NCI-H2107 treated with DMSO at 0.1 percent for 48 hours (cell line): ENCODE data around the gene SURF6.
"Not testable (repeated sequence)": the region's sequence is repeated elsewhere in the genome, so short reads cannot be mapped to it uniquely, and the experiment has no call there.

Experiments used
- DNase-seq: peaks from one replicate; lab custom pipeline; 2025; ENCODE audit not compliant: unreplicated experiment; lab: John Stamatoyannopoulos, UW

Gene SURF6

DNA sequence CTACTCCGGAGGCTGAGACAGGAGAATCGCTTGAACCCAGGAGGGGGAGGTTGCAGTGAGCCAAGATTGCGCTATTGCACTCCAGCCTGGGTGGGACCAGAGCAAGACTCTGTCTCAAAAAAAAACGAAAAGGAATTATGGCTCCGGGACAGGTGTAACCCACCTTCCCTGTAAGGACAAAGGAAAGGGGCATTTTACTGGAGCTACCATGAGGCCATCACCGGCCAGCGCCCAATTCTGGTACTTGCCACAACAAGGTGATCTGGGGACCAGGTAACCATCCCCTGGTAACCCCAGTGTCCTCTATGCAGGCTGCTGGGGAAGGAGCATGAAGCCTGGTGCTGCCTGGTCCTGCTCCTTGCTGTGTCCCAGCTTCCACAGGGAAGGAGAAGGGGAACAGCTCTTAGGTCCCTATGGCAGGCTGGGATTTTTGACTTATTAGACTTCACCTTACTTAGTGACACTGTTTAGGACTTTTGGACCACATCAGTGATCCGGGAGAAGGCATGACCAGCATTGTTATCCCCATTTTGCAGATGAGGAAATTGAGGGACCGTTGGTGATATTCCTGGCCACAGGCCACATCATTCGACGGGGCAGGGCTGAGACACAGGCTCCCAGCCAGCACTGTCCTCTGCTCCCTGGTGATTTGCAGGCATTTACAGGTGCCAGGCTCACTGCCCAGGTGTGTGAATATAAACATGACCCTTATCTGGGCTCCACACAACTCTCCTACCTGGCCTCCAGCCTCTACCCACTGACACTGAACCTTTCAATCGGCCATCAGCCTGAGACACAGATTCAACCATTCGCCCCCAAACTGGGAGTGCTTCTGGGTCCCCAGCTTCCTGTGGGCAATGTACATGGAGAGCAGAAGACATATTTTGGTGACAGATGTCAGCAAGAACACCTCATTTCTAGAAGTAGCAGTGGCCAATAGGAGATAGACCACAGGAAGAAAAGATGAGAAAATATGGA is 34.4 kb downstream of the SURF6 start:
- DNase-seq: no peak

DNA sequence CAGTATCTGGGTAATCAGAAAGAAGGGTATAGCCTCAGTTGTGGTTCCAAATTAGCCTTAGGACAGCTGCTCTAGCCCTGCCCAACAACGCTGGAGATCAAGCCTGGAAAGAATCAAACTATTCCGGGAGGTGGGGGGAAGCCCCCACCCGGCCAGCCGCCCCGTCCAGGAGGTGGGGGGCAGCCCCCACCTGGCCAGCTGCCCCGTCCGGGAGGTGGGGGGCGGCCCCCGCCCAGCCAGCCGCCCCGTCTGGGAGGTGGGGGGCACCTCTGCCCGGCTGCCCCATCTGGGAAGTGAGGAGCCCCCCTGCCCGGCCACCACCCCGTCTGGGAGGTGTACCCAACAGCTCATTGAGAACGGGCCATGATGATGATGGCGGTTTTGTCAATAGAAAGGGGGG is 36.0 kb downstream of the SURF6 start:
- not testable (repeated sequence) for DNase-seq

DNA sequence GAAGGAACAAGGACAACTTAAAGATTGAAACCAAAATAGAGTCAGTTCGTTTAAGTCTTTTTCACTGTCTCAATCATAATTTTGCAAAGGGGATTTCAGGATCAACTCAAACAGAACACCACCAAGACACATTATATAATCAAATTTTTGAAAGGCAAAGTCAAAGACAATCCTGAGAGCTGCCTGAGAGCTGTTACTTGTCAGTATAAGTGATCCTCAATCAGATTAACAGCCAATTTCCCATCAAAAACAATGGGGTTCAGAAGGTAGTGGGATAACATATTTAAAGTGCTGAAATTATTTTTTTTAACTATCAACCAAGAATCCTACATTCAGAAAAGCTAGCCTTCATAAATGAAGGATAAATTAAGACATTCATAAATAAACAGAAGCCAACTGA is 41.7 kb downstream of the SURF6 start:
- no peak for DNase-seq

DNA sequence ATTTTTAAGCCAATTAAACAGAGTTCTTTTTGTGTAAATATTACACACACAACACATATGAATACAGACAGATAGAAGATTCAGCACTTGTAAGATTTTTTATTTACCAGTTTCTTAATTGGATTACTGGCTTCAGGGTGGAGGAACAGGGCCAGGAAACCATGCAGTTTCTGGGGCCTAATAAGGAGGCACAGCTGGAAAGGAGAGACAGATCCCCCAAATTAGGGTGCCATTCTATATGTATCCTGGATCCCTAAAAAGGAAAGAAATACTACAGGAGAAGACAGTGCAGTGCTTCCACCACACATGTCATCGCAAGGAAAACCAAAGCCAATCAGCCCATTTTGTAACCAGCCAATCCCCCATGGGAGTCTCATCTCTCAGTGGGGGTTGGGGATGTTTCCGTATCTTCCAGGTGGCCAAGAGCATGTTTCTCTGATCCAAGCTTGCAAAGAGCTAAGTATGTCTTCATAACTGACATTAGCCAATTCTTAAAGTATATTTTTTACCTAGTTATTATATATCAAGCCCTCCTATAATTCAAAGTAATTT is 45.2 kb downstream of the SURF6 start:
- DNase-seq: no peak

DNA sequence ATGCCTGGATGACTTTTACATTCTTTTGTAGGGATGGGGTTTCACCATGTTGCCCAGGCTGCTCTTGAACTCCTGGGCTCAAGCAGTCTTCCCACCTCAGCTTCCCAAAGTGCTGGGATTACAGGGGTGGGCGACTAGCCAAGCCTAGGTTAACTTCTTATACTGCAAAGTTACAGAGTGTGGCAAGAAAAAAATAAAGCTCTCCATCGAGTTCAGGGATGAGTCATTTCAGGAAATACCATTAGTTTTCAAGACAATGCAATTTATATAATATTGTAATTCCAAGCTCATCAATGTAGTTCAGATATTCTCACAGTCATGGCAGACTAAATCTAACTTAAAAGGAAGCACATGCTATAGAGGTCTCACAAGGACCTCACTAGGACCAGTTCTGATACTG is 49.5 kb downstream of the SURF6 start:
- no peak for DNase-seq

DNA sequence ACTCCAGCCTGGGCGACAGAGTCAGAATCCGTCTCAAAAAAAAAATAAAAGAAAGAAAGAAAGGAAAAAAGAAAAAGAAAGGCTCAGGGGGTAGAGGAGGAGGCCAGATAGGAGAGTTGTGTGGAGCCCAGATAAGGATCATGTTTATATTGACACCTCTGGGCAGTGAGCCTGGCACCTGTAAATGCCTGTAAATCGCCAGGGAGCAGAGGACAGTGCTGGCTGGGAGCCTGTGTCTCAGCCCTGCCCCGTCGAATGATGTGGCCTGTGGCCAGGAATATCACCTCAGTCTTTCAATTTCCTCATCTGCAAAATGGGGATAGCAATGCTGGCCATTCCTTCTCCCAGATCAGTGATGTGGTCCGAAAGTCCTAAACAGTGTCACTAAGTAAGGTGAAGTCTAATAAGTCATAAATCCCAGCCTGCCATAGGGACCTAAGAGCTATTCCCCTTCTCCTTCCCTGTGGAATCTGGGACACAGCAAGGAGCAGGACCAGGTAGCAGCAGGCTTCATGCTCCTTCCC is 50.7 kb downstream of the SURF6 start:
- no peak for DNase-seq

DNA sequence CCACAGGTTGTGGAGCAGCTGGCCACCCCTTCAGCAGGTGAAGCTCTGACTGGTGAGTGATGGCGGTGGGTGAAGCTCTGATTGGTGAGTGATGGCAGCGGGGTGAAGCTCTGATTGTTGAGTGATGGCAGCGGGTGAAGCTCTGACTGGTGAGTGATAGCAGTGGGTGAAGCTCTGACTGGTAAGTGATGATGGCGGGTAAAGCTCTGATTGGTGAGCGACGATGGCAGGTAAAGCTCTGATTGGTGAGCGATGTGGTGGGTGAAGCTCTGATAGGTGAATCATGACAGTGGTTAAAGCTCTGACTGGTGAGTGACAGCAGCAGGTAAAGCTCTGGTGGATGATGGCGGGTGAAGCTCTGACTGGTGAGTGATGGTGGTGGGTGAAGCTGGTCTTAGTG is 51.6 kb downstream of the SURF6 start:
- no peak for DNase-seq

DNA sequence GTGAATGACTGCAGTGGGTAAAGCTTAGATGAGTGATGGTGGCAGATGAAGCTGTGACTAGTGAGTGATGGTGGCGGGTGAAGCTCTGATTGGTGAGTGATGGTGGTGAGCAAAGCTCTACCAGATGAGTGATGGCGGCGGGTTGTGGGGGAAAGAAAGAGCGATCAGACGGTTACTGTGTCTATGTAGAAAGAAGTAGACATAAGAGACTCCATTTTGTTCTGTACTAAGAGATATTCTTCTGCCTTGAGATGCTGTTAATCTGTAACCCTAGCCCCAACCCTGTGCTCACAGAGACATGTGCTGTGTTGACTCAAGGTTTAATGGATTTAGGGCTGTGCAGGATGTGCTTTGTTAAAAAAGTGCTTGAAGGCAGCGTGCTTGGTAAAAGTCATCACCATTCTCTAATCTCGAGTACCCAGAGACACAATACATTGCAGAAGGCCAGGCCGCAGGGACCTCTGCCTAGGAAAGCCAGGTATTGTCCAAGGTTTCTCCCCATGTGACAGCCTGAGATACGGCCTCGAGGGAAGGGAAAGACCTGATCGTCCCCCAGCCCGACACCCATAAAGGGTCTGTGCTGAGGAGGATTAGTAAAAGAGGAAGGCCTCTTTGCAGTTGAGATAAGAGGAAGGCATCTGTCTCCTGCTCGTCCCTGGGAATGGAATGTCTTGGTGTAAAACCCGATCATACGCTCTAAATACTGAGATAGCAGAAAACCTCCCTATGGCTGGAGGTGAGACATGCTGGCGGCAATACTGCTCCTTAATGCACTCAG is 52.5 kb downstream of the SURF6 start:
- DNase-seq: not testable (repeated sequence)

DNA sequence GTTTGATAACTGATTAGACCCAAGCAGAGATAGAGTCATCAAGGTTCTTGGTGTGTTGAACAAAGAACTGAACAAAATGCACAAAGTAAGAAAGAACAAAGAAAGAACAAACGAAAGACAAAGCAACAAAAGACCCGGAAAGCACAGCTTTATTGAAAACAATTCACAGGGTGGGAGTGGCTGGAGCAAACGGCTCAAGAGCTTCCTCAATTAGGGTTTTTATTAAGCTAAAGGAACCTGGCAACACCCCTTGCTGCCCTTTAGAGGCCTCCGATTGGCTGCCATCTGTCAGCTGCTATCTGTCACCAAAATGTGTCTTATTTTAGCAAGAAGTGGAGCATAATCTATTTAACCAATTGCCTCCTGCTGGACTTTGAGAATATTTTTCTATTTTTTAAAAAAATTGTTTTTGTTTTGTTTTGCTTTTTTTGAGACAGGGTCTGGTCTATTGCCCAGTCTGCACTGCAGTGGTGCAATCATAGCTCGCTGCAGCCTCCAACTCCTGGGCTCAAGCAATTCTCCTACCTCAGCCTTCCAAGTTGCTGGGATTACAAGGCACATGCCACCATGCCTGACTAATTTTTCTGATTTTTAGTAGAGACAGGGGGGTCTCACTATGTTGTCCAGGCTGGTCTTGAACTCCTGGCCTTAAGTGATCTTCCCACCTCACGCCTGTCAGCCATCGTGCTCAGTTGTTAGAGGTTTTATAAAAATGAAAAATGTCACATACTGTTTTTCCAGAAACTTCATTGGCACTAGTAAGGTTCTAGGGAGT is 53.3 kb downstream of the SURF6 start:
- DNase-seq: no peak

DNA sequence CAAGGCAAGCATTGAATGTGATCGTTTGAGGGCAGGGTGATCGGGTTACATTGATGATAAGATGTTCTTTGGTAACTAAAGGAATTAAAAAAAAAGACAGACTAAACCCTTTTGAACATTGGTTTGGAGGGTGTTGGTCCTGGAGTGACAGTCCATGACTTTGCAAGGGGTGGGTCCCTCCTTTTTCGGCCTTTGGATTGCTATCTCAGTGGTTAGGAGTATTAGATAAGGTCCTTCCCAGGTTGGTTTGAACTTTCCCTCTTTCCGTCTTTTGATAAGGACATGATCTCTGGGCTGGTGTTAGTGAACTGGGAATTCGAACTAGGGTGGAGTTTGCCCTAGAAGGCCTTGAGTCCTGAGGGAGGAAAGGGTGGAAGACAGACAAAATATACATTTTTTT is 55.6 kb downstream of the SURF6 start:
- no peak for DNase-seq
